ENCODE data around the gene DAGLB. TPM values are rescaled to one million over a fixed set of nuclear protein-coding genes. Genes with fewer than 3 reads are reported as not detected.

The DAGLB gene
- total RNA-seq, 1 donor from 2014 or later, result 27.2 TPM

- no peak overlapping the region for H3K4me3 Mint-ChIP-seq (ENCODE audit: unreplicated experiment)
- DNase-seq (ENCODE audit: low spot score), result no peak
- peaks cover 11% of the 10 kb centered on the region for H3K4me1 Mint-ChIP-seq (ENCODE audit: unreplicated experiment)
- peaks cover 27% of the 10 kb centered on the region for H3K36me3 Mint-ChIP-seq (ENCODE audit: low read depth, unreplicated experiment)
- no peak for TF ChIP-seq CTCF (IDR thresholded peaks at IDR 0.05; ENCODE audit: unreplicated experiment)
- no peaks in the 10 kb centered on the region for H3K9me3 Mint-ChIP-seq (ENCODE audit: unreplicated experiment)
- no peak overlapping the region for H3K27ac Mint-ChIP-seq (ENCODE audit: unreplicated experiment)
- peaks cover 3% of the 10 kb centered on the region for H3K27me3 Mint-ChIP-seq (ENCODE audit: unreplicated experiment)
Measured at GRCh38 chr7:6432781-6433180, 15.0 kb downstream of the DAGLB start.

GRCh38 chr7:6430974-6431373, 16.8 kb downstream of the DAGLB start:
- Mint-ChIP-seq H3K36me3 (ENCODE audit: low read depth, unreplicated experiment) (peaks cover 30% of the 10 kb centered on the region), H3K27me3 (ENCODE audit: unreplicated experiment) (peaks cover 3% of the 10 kb centered on the region), H3K4me1 (ENCODE audit: unreplicated experiment) (peaks cover 2% of the 10 kb centered on the region), H3K9me3 (ENCODE audit: unreplicated experiment) (no peaks in the 10 kb centered on the region), H3K4me3 (ENCODE audit: unreplicated experiment) (no peak overlapping the region), H3K27ac (ENCODE audit: unreplicated experiment) (peak overlapping the region; percentile 52)
- no peak for TF ChIP-seq CTCF (IDR thresholded peaks at IDR 0.05; ENCODE audit: unreplicated experiment)
- no peak for DNase-seq (ENCODE audit: low spot score)

- Mint-ChIP-seq H3K4me3 (ENCODE audit: unreplicated experiment) (no peak overlapping the region), H3K27me3 (ENCODE audit: unreplicated experiment) (peaks cover 3% of the 10 kb centered on the region), H3K27ac (ENCODE audit: unreplicated experiment) (no peak overlapping the region), H3K9me3 (ENCODE audit: unreplicated experiment) (no peaks in the 10 kb centered on the region), H3K4me1 (ENCODE audit: unreplicated experiment) (no peaks in the 10 kb centered on the region), H3K36me3 (ENCODE audit: low read depth, unreplicated experiment) (peaks cover 32% of the 10 kb centered on the region)
- no peak for TF ChIP-seq CTCF (IDR thresholded peaks at IDR 0.05; ENCODE audit: unreplicated experiment)
- no peak for DNase-seq (ENCODE audit: low spot score)
Measured at GRCh38 chr7:6430271-6430940, 17.3 kb downstream of the DAGLB start.

- Mint-ChIP-seq H3K27ac (ENCODE audit: unreplicated experiment) (no peak overlapping the region), H3K4me3 (ENCODE audit: unreplicated experiment) (peak overlapping the region; percentile 32), H3K4me1 (ENCODE audit: unreplicated experiment) (no peaks in the 10 kb centered on the region), H3K9me3 (ENCODE audit: unreplicated experiment) (no peaks in the 10 kb centered on the region), H3K27me3 (ENCODE audit: unreplicated experiment) (peaks cover 3% of the 10 kb centered on the region), H3K36me3 (ENCODE audit: low read depth, unreplicated experiment) (peaks cover 48% of the 10 kb centered on the region)
- DNase-seq (ENCODE audit: low spot score), result no peak
- no peak for TF ChIP-seq CTCF (IDR thresholded peaks at IDR 0.05; ENCODE audit: unreplicated experiment)
Measured at GRCh38 chr7:6425948-6426347, 21.8 kb downstream of the DAGLB start.

- H3K27ac Mint-ChIP-seq (ENCODE audit: unreplicated experiment), result no peak overlapping the region
- H3K4me1 Mint-ChIP-seq (ENCODE audit: unreplicated experiment), result no peaks in the 10 kb centered on the region
- TF ChIP-seq CTCF (IDR thresholded peaks at IDR 0.05; ENCODE audit: unreplicated experiment), result no peak
- H3K36me3 Mint-ChIP-seq (ENCODE audit: low read depth, unreplicated experiment), result peaks cover 53% of the 10 kb centered on the region
- DNase-seq (ENCODE audit: low spot score), result no peak
- H3K27me3 Mint-ChIP-seq (ENCODE audit: unreplicated experiment), result peaks cover 7% of the 10 kb centered on the region
- H3K4me3 Mint-ChIP-seq (ENCODE audit: unreplicated experiment), result no peak overlapping the region
- H3K9me3 Mint-ChIP-seq (ENCODE audit: unreplicated experiment), result no peaks in the 10 kb centered on the region
Measured at GRCh38 chr7:6423942-6424701, 23.6 kb downstream of the DAGLB start.
